ENCODE measurements around the gene TET3.

DNA sequence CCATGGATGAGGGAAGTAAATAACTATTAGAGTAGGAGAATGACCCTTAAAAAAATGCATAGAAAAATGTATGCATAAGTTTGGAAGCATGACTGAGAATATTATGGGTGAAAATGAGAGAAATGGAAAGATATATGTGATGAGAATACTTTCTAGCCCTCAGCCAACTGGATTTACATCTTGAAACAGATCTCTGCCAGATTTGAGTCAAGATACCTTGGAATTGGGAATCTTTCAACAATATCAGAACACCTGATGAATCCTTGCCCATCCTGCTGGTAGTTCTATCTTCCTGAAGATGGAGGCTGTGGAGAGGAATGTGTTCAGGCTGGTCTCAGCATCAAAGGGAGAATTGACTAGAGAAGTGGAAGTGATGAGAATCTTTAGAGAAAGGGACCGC, 5.8 kb downstream of the TET3 start:
- TF ChIP-seq POLR2A (IDR thresholded peaks at IDR 0.05; ENCODE audit: low read depth, low read length), result no peak
- TF ChIP-seq POLR2AphosphoS5 (IDR thresholded peaks at IDR 0.05; ENCODE audit: low read depth, low read length), result no peak
